Activated gamma-delta T cell treated with anti-CD3 and anti-CD28 coated beads, Interleukin-2, amount 50 U/mL, for 16 hours (primary cell): ENCODE results near the gene BMERB1.
"Not testable (repeated sequence)": the region's sequence is repeated elsewhere in the genome, so short reads cannot be mapped to it uniquely, and the experiment has no call there.

ENCODE experiments used
- DNase-seq: peaks from one replicate; pipeline ENCODE4 v3.0.0-alpha.2; 2020; ENCODE audit warnings: low read depth

Gene BMERB1

GRCh38 chr16:15425861-15426260 is 8.5 kb upstream of the BMERB1 start:
- no peak for DNase-seq

DNA sequence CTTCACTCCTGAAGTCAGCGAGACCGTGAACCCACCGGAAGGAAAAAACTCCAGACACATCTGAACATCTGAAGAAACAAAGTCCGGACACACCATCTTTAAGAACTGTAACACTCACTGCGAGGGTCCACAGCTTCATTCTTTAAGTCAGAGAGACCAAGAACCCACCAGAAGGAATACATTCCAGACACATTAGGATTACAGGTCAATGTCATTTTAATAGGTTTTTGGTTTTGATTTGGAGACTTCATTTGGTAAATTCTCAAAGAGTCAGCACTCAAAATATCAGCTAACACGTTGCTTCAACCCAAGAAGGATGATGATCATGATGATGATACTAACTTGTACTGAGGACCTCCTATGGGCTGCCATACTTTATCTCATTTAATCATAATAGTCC is 7.6 kb upstream of the BMERB1 start:
- no peak for DNase-seq

DNA sequence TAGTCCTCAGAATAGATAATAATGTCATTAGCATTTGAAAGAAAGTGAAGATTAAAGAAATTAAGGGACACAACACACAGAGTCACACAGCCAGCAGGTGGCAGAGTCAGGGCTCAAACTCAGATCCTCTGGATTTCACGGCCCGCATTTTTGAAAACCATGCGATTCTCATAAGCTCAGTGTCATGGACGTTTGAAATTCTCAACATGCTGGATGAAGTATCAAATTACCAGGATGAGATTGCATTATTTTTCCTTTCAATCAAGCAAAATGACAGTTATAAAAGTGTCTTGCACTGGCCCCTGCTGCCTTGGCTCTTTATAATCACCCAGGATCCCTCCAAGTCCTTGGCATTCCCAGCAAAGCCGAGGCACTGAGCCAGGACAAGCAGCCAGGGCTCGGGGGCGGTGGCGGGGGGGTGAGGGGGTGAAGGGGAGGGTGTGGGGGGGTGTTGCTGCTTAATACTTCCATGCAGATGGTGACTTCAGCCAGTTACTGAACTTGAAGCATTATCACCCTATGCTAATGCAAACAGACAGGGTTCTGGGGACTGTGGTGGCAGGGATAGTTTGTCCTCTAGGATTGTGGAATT is 6.6 kb upstream of the BMERB1 start:
- peak; percentile 34 for DNase-seq

GRCh38 chr16:15430884-15431283 is 3.5 kb upstream of the BMERB1 start:
- DNase-seq: not testable (repeated sequence)

GRCh38 chr16:15434079-15434424 is 336 bp upstream of the BMERB1 start:
- no peak for DNase-seq

DNA sequence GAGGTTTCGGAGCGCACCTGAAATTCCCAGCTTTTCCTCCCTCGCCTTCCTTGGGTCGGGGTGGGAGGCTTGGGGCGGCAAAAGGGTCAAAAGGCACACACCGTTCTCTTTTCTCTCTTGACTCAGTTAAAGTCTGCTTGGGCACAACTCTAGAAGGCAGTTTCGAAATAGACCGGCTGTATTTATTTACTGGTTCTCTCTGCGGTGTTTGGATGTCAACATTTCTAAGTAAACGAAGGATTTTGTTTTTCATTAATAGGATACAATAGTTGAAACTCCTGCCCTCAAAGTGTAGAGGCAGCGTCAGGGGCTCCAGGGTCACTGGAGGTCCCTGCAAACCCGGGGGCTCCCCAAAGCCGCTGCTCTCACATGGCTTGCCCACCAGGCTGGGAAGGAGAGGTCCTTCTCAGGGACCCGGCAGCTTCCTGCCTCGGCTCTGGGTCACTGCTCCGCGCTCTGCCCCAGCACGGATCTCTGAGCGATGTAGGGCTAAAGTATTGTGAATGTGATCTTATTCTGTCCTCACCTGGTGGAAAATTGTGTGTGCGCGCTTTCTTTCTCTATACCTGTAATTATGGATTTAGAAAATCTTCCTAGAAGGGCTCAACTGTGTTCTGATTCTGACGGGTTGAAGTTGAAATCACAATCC is 952 bp downstream of the BMERB1 start:
- DNase-seq: no peak

GRCh38 chr16:15439102-15439501 is 4.7 kb downstream of the BMERB1 start:
- DNase-seq: no peak

GRCh38 chr16:15439521-15439920 is 5.1 kb downstream of the BMERB1 start:
- DNase-seq: no peak

- DNase-seq: no peak
Observed at GRCh38 chr16:15440852-15441251, 6.5 kb downstream of the BMERB1 start.

GRCh38 chr16:15442140-15442539 is 7.8 kb downstream of the BMERB1 start:
- not testable (repeated sequence) for DNase-seq

- DNase-seq: no peak
Observed at GRCh38 chr16:15443753-15444152, 9.4 kb downstream of the BMERB1 start.

DNA sequence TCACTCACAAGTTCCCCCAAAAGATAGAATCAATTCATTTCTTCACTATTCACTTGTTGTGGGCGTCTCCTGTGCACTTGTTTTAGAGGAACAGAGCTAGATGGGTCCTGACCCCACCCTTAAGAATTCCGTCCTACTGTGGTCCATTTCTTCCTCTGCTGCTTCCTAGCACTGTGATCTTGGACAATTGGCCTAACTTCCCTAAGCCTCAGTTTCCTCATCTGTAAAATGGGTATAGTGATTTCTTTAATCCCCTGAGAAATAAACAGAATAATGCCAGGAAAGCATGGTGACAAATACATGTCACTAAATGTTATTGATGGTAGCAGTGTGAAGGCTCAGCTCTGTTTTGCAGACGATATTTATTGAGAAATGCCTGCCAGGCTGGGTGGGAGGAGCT is 9.9 kb downstream of the BMERB1 start:
- DNase-seq: no peak

DNA sequence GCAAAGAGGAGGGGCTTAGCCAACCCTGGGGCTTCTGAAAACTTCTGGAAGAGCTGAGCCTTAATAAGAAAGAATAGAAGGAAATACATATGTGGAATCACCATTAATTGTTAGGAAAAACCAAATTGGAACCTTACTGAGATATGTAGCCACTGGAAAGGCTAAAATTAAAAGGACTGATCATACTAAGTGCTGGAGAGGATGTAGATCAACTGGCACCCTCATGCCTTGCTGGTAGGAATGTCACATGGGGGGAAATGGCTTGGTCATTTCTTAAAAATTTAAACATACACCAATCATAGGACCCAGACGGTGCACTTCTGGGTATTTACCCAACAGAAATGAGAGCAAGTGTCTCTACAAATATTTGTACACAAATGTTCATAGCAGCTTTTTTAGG is 11.1 kb downstream of the BMERB1 start:
- DNase-seq: no peak

- no peak for DNase-seq
Observed at GRCh38 chr16:15446901-15447300, 12.5 kb downstream of the BMERB1 start.

DNA sequence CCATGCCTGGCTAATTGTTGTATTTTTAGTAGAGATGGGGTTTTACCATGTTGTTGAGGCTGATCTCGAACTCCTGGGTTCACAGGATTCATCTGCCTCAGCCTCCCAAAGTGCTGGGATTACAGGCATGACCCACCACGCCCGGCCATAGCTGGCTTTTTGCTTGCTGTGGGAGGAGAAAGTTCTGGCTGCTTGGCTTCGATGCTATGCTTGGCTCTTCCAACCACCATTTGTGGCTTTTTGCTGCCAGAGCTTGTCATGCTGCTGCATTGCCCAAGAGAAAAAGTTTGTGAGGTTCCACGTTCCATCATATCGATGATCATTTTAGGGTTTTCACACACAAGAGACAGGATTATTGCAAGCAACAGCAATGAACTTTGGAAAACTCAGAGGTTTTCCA is 16.2 kb downstream of the BMERB1 start:
- DNase-seq: no peak

- no peak for DNase-seq
Observed at GRCh38 chr16:15451098-15451731, 16.8 kb downstream of the BMERB1 start.

DNA sequence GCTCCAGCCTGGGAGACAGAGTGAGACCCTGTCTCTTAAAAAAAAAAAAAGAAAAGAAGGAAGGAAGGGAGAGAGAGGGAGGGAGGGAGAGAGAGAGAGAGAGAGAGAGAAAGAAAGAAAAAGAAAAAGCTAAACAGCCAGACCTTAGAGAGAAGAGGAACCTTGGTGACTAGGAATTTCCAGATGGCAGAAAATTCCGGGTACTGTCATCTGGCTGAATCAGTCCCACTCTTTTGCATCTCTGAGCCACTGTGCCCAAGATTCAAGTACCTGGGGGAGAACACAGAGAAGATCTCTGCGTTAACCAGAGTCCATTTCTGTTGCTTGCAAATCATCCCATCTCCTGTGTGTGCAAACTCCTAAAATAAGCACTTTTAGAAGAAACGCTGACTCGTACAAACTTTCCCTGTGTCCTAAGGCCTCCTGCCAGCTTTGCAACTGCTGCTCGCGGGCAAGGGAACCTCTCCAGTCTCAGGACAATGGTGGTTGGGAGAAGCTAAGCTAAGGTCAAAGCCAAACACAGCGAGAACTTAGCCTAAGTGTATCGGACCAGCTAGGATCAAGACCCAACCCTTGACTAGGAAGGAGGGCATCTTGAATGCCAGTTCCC is 18.0 kb downstream of the BMERB1 start:
- DNase-seq: no peak

DNA sequence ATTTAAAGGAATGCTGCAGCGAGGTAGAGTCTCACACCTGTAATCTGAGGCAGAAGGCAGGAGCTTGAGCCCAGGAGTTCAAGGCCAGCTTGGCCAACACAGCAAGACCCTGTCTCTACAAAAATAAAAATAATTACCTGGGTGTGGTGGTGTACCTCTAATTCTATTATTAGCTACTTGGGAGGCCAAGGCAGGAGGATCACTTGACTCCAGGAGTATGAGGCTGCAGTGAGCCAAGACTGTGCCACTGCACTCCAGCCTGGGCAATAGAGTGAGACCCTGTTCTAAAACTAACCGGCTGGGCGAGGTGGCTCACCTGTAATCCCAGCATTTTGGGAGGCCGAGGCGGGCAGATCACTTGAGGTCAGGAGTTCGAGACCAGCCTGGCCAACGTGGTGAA is 18.9 kb downstream of the BMERB1 start:
- DNase-seq: not testable (repeated sequence)

DNA sequence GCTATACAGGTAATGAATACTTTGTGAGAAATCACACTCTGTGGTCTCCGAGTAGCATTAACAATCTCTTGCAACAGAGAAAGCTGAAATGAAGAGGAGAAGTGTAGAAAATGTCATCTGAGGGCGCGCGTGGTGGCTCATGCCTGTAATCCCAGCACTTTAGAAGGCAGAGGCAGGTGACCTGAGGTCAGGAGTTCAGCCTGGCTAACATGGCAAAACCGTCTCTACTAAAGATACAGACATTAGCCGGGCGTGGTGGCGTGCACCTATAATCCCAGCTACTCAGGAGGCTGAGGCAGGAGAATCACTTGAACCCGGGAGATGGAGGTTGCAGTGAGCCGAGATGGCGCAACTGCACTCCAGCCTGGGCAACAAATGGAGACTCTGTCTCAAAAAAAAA is 20.5 kb downstream of the BMERB1 start:
- DNase-seq: not testable (repeated sequence)

GRCh38 chr16:15457400-15457799 is 23.0 kb downstream of the BMERB1 start:
- no peak for DNase-seq

GRCh38 chr16:15457958-15458357 is 23.6 kb downstream of the BMERB1 start:
- no peak for DNase-seq

DNA sequence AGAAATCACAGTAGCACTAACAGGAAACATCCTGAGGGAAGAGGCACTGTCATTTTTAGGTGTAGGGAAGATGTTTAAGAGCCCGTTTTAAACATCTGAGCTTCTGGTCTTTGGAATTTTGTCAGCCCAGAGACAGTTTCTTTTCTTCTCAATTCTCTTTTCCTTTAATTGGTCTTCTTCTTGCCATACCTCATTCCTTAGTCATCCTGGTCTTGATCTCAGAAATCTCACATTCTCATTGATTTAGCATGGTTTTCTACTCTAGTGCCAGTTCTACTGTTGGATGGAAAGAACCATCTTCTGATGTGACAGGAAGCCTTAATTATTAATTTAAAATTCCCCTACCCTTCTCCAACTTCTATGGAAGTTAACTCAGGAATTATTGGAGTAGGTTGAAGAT is 25.4 kb downstream of the BMERB1 start:
- DNase-seq: no peak

GRCh38 chr16:15460601-15461000 is 26.2 kb downstream of the BMERB1 start:
- DNase-seq: no peak
